IMR-90 (cell line): Measurements from ENCODE around the gene PAFAH1B2.

ENCODE experiments used
- CEBPB ChIP-seq: IDR thresholded peaks from 2 replicates; pipeline ENCODE4 v1.6.1; 2012; ENCODE audit warnings: low read depth, low read length, improper control_type of control experiment
- MAFK ChIP-seq: IDR thresholded peaks from 2 replicates; pipeline ENCODE4 v1.6.1; 2012; ENCODE audit warnings: low read depth, low read length, improper control_type of control experiment
- RCOR1 ChIP-seq: IDR thresholded peaks from 2 replicates; pipeline ENCODE4 v1.6.1; 2012; ENCODE audit warnings: mild to moderate bottlenecking, low read length, improper control_type of control experiment; ENCODE audit not compliant: insufficient replicate concordance
- RFX5 ChIP-seq: IDR thresholded peaks from 2 replicates; pipeline ENCODE4 v1.8.0; 2012; ENCODE audit warnings: low read depth, mild to moderate bottlenecking, low read length, moderate library complexity
- TF ChIP-seq, protein P1 (sequence below): conservative IDR thresholded peaks from 2 replicates; pipeline ENCODE4 v1.5.1; 2012; ENCODE audit warnings: mild to moderate bottlenecking, low read depth, low read length, improper control_type of control experiment

DNA sequence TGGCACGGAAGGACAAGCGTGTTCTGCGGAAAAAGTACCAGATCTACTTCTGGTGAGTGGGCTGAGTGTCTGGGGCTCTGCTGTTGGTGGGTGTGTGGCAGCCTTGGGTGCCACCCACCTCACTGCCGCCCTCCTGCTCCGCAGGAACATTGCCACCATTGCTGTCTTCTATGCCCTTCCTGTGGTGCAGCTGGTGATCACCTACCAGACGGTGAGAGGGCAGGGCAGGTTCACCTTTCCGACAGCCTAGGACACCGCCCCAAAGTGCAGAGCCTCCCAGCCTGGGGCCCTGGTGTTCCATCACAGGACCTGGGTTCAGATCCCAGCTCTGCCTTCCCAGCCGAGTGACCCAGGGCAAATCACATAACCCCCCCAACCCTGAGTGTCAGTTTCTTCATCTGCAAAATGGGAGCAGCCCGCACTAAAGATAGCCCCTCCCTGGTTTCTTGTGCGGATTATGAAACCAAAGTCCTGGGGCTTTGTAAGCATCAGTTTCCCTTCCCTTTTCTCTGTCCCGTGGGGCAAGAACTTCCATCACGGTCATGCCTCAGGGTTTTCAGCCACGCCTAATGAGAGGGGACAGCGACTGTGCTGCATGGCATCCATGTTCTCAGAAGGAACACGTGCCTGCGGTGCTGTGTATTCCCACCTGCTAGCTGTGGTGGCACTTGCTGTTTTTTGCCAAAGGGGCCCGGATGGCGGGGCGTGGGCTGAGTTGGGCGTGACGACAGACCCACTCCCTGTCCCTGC, 45.3 kb downstream of the PAFAH1B2 start:
- TF ChIP-seq RFX5 (no peak), CEBPB (no peak), MAFK (no peak), RCOR1 (no peak)
- TF ChIP-seq, protein P1, sequence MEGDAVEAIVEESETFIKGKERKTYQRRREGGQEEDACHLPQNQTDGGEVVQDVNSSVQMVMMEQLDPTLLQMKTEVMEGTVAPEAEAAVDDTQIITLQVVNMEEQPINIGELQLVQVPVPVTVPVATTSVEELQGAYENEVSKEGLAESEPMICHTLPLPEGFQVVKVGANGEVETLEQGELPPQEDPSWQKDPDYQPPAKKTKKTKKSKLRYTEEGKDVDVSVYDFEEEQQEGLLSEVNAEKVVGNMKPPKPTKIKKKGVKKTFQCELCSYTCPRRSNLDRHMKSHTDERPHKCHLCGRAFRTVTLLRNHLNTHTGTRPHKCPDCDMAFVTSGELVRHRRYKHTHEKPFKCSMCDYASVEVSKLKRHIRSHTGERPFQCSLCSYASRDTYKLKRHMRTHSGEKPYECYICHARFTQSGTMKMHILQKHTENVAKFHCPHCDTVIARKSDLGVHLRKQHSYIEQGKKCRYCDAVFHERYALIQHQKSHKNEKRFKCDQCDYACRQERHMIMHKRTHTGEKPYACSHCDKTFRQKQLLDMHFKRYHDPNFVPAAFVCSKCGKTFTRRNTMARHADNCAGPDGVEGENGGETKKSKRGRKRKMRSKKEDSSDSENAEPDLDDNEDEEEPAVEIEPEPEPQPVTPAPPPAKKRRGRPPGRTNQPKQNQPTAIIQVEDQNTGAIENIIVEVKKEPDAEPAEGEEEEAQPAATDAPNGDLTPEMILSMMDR, result no peak
